SK-N-SH (cell line): ENCODE measurements around the gene RIMS1. TPM values are rescaled to one million over a fixed set of nuclear protein-coding genes. Genes with fewer than 3 reads are reported as not detected.

Source experiments
- CTCF ChIA-PET: fragments of 300-600, 350-600 bp; formaldehyde crosslinking; extraction: SDS; loops from one replicate; lab custom pipeline; 2021; lab: Yijun Ruan, JAX
- POLR2A ChIA-PET: fragments of 350-600 bp; sonication (Branson Sonifier 250); formaldehyde crosslinking; extraction: SDS; loops from one replicate; lab custom pipeline; 2020; ENCODE audit warnings: antibody characterized with exemption, inconsistent platforms; lab: Yijun Ruan, JAX
- DNase-seq: peaks from one replicate; pipeline ENCODE4 v3.0.0; 2012
- H2AFZ ChIP-seq: fragments of 200-600 bp; sonication (generic); 2 replicates; pipeline ENCODE4 v1.8.1; 2016; ENCODE audit warnings: antibody characterized with exemption, mild to moderate bottlenecking, low read depth
- H3F3A ChIP-seq: fragments of 200-600 bp; sonication (generic); replicated peaks from 2 replicates; pipeline ENCODE3; 2016; ENCODE audit warnings: antibody characterized with exemption, mild to moderate bottlenecking; ENCODE audit not compliant: insufficient read depth
- H3K27ac ChIP-seq, 2 experiments: fragments of 200-500 bp in 1 of 2; fragments of 200-600 bp in 1 of 2; sonication (Bioruptor generic) in 1 of 2; sonication (generic), shearing (Covaris generic) in 1 of 2; 2 replicates each; pipeline versions ENCODE4 v1.5.1 to v1.6.1; 2014 to 2016; ENCODE audit warnings: low read depth in 2 of 2, inconsistent platforms in 1 of 2, low read length in 1 of 2, mild to moderate bottlenecking in 1 of 2, mixed read lengths in 1 of 2
- H3K27me3 ChIP-seq: fragments of 200-600 bp; sonication (generic), shearing (Covaris generic); 2 replicates; pipeline ENCODE4 v1.6.1; 2016; ENCODE audit warnings: mixed run types; ENCODE audit not compliant: insufficient read depth
- H3K36me3 ChIP-seq, 2 experiments: fragments of 200-500 bp in 1 of 2; fragments of 200-600 bp in 1 of 2; sonication (Bioruptor generic) in 1 of 2; sonication (generic) in 1 of 2; replicated peaks in 1 of 2; 2 replicates each; pipeline versions ENCODE3 to v1.5.1; 2014 to 2016; ENCODE audit warnings: low read length in 1 of 2, mild to moderate bottlenecking in 1 of 2; ENCODE audit not compliant: insufficient read depth in 2 of 2, control insufficient read depth in 1 of 2
- H3K4me1 ChIP-seq, 2 experiments: fragments of 200-500 bp in 1 of 2; fragments of 200-600 bp in 1 of 2; sonication (Bioruptor generic) in 1 of 2; sonication (generic), shearing (Covaris generic) in 1 of 2; 2 replicates each; pipeline versions ENCODE4 v1.5.1 to v1.6.1; 2014 to 2016; ENCODE audit warnings: low read depth in 1 of 2, low read length in 1 of 2, mixed run types in 1 of 2; ENCODE audit not compliant: insufficient read depth in 2 of 2, control insufficient read depth in 1 of 2
- H3K4me2 ChIP-seq: fragments of 200-600 bp; sonication (generic), shearing (Covaris generic); 2 replicates; pipeline ENCODE4 v1.6.1; 2017; ENCODE audit warnings: mixed run types
- H3K4me3 ChIP-seq, 2 experiments: fragments of 200-500 bp in 1 of 2; fragments of 200-600 bp in 1 of 2; sonication (Bioruptor generic) in 1 of 2; sonication (generic), shearing (Covaris generic) in 1 of 2; 2 replicates each; pipeline versions ENCODE4 v1.5.1 to v1.8.1; 2014 to 2016; ENCODE audit warnings: low read depth in 2 of 2, inconsistent platforms in 1 of 2, low read length in 1 of 2, mild to moderate bottlenecking in 1 of 2, mixed read lengths in 1 of 2, moderate library complexity in 1 of 2
- H3K79me2 ChIP-seq: fragments of 200-600 bp; sonication (generic); 2 replicates; pipeline ENCODE4 v1.8.1; 2017; ENCODE audit warnings: mild to moderate bottlenecking; ENCODE audit not compliant: insufficient read depth
- H3K9ac ChIP-seq: fragments of 200-600 bp; sonication (generic); 2 replicates; pipeline ENCODE4 v1.6.1; 2017; ENCODE audit warnings: mixed run types
- H3K9me2 ChIP-seq: fragments of 200-600 bp; sonication (generic); 2 replicates; pipeline ENCODE4 v1.6.1; 2017; ENCODE audit warnings: mixed run types
- H3K9me3 ChIP-seq: fragments of 200-600 bp; sonication (generic); 2 replicates; pipeline ENCODE4 v1.6.1; 2017; ENCODE audit warnings: mixed run types, mild to moderate bottlenecking, moderate library complexity
- H4K20me1 ChIP-seq: fragments of 200-600 bp; sonication (generic); 2 replicates; pipeline ENCODE4 v1.6.1; 2017; ENCODE audit warnings: mild to moderate bottlenecking, mixed run types; ENCODE audit not compliant: insufficient read depth
- CTCF ChIP-seq: fragments of 200-600 bp; sonication (generic); IDR thresholded peaks from 2 replicates; pipeline ENCODE4 v1.6.1; 2017; ENCODE audit warnings: antibody characterized with exemption, mild to moderate bottlenecking, moderate library complexity
- ELF1 ChIP-seq: IDR thresholded peaks from 2 replicates; pipeline ENCODE4 v1.4.0; 2012
- FOXM1 ChIP-seq: IDR thresholded peaks from 2 replicates; pipeline ENCODE4 v1.4.0; 2012; ENCODE audit warnings: low read depth, mild to moderate bottlenecking
- IRF3 ChIP-seq: fragments of 150-350 bp; IDR thresholded peaks from 2 replicates; pipeline ENCODE4 v1.6.1; 2016; ENCODE audit warnings: mild to moderate bottlenecking, low read depth, low read length
- MXI1 ChIP-seq: IDR thresholded peaks from 2 replicates; pipeline ENCODE4 v1.6.1; 2012; ENCODE audit warnings: mild to moderate bottlenecking, low read depth, low read length, improper control_type of control experiment
- NFIC ChIP-seq: IDR thresholded peaks from 2 replicates; pipeline ENCODE4 v1.4.0; 2012; ENCODE audit warnings: borderline replicate concordance
- RAD21 ChIP-seq: IDR thresholded peaks from 2 replicates; pipeline ENCODE4 v1.6.1; 2012; ENCODE audit warnings: mild to moderate bottlenecking, low read length
- SIN3A ChIP-seq: IDR thresholded peaks from 2 replicates; pipeline ENCODE4 v1.6.1; 2012; ENCODE audit warnings: low read depth, mild to moderate bottlenecking, low read length, moderate library complexity, borderline replicate concordance
- SMC3 ChIP-seq: IDR thresholded peaks from 2 replicates; pipeline ENCODE4 v1.6.1; 2012; ENCODE audit warnings: low read depth, low read length, improper control_type of control experiment
- TCF12 ChIP-seq: IDR thresholded peaks from 2 replicates; pipeline ENCODE4 v1.4.0; 2012
- USF2 ChIP-seq: fragments of 150-350 bp; IDR thresholded peaks from 2 replicates; pipeline ENCODE4 v1.6.1; 2017; ENCODE audit warnings: antibody characterized with exemption, low read length, low read depth, borderline replicate concordance
- WGBS: methylation state at CpG from one replicate; pipeline ENCODE4 v1.1.6; 2017; ENCODE audit warnings: low lambda C conversion rate; 5-methylcytosine and 5-hydroxymethylcytosine counted together
- polyA plus RNA-seq, 3 experiments: library from polyadenylated mRNA; depleted of rRNA; stranded (reverse); fragments of >200 nt; gene quantifications; 2 replicates each; pipeline ENCODE4 v1.2.3, GENCODE V29; 2012

The RIMS1 gene
- polyA plus RNA-seq, 1 of the 3 experiments (the other 2 are of a cell fraction) = 0.20 TPM

- TF ChIP-seq FOXM1 (no peak), ELF1 (no peak), SIN3A (no peak), TCF12 (no peak), CTCF (no peak), USF2 (no peak), IRF3 (no peak), RAD21 (no peak), NFIC (no peak), MXI1 (no peak)
- ChIA-PET CTCF (no interaction called here), POLR2A (no interaction called here)
- no peaks in the 10 kb centered on the region for H3K36me3 ChIP-seq
- no peaks in the 10 kb centered on the region for H3K27me3 ChIP-seq
- H3K4me3 ChIP-seq = no peak overlapping the region
- H3F3A ChIP-seq = peaks cover 10% of the 10 kb centered on the region
- no peaks in the 10 kb centered on the region for H4K20me1 ChIP-seq
- H3K4me2 ChIP-seq = no peak overlapping the region
- no peaks in the 10 kb centered on the region for H3K79me2 ChIP-seq
- H3K9ac ChIP-seq = no peak overlapping the region
- no peaks in the 10 kb centered on the region for H3K9me2 ChIP-seq
- H3K4me1 ChIP-seq = no peaks in the 10 kb centered on the region
- 88% methylated on average over 1 of the region's 1 CpG for WGBS
- H2AFZ ChIP-seq = no peak overlapping the region
- no peak overlapping the region for H3K27ac ChIP-seq
- H3K9me3 ChIP-seq = no peaks in the 10 kb centered on the region
- DNase-seq = no peak
Measured at GRCh38 chr6:72248621-72249020, 362.3 kb downstream of the RIMS1 start.

GRCh38 chr6:72250664-72251063, 364.3 kb downstream of the RIMS1 start:
- no peak overlapping the region for H3K27ac ChIP-seq
- no peak for DNase-seq
- no peaks in the 10 kb centered on the region for H4K20me1 ChIP-seq
- ChIA-PET CTCF (no interaction called here), POLR2A (no interaction called here)
- TF ChIP-seq SMC3 (0 out of 2 replicates have a peak, but pooled peaks have one; percentile 8), CTCF (peak; percentile 55), RAD21 (peak; percentile 50), MXI1 (no peak)
- no peaks in the 10 kb centered on the region for H3K36me3 ChIP-seq
- peak overlapping the region; percentile 49; the same call in 1 of the 2 replicates for H2AFZ ChIP-seq
- 75% methylated on average over 3 of the region's 3 CpGs for WGBS
- no peaks in the 10 kb centered on the region for H3K9me3 ChIP-seq
- H3K4me1 ChIP-seq = no peaks in the 10 kb centered on the region
- no peak overlapping the region for H3K4me3 ChIP-seq
- no peak overlapping the region for H3K4me2 ChIP-seq
- peaks cover 10% of the 10 kb centered on the region for H3F3A ChIP-seq
- H3K27me3 ChIP-seq = no peaks in the 10 kb centered on the region
- H3K9me2 ChIP-seq = no peaks in the 10 kb centered on the region
- H3K9ac ChIP-seq = no peak overlapping the region
- H3K79me2 ChIP-seq = no peaks in the 10 kb centered on the region
